Peyer's patch (tissue), 4 donors: Measurements from ENCODE around the gene CYP19A1.

Experiments used
- CTCF ChIP-seq, 6 experiments: fragments of 450-650 bp in 4 of 6; fragments of 200-600 bp in 2 of 6; sonication (generic) in 1 of 6; IDR thresholded peaks; one replicate each; pipeline ENCODE4 v1.5.1; 2017 to 2019; ENCODE audit warnings: antibody characterized with exemption in 6 of 6, mild to moderate bottlenecking in 3 of 6, moderate library complexity in 1 of 6
- POLR2A ChIP-seq, 2 donors: fragments of 450-650 bp; IDR thresholded peaks; one replicate each; pipeline ENCODE4 v1.5.1; 2017; ENCODE audit warnings: antibody characterized with exemption in 2 of 2, mild to moderate bottlenecking in 2 of 2, moderate library complexity in 2 of 2

- no peak for TF ChIP-seq CTCF (IDR thresholded peaks at IDR 0.05)
- TF ChIP-seq POLR2A (IDR thresholded peaks at IDR 0.05), result no peak
Measured at GRCh38 chr15:51218299-51218938, 120.0 kb downstream of the CYP19A1 start.
